Measurements from ENCODE around the gene LMCD1. TPM values are rescaled to one million over a fixed set of nuclear protein-coding genes. Genes with fewer than 3 reads are reported as not detected.

LMCD1 gene
- total RNA-seq, 5 donors from 2014 or later (not counting 1 experiment from before 2014, with no cell fraction given), result 0.61 to 1.5 (median 0.63) TPM

- H3K36me3 Mint-ChIP-seq, result no peaks in the 10 kb centered on the region
- H3K36me3 ChIP-seq (ENCODE audit: control insufficient read depth in 2 of 2, extremely low read depth in 1 of 2, insufficient read depth in 1 of 2, low read length in 1 of 2), result no peaks in the 10 kb centered on the region
- no peaks in the 10 kb centered on the region for H3K9me3 ChIP-seq
- H3K4me3 Mint-ChIP-seq, result no peak overlapping the region
- no peak overlapping the region for H3K4me3 ChIP-seq (ENCODE audit: control insufficient read depth in 1 of 2, extremely low read depth in 1 of 2, low read length in 1 of 2)
- no peaks in the 10 kb centered on the region for H3K4me1 Mint-ChIP-seq
- WGBS (ENCODE audit: insufficient coverage), result 17% methylated on average over 2 of the region's 3 CpGs
- no peak overlapping the region for H3K27ac Mint-ChIP-seq
- ATAC-seq (replicated peaks in 1 of 4) (no peak), DNase-seq (no peak)
- peaks cover 4 to 5% of the 10 kb centered on the region in 2 donors for H3K27me3 Mint-ChIP-seq
- ChIA-PET CTCF (interaction anchor here in 1 of 2 donors (0.7 kb wide), 1 partner anchor 9 kb away, joined by 4 read pairs; no protein-coding TSS in a partner anchor), POLR2A (no interaction called here)
- peaks cover 0 to 8% (median 0%) of the 10 kb centered on the region in 3 donors for H3K9me3 Mint-ChIP-seq
- no peaks in the 10 kb centered on the region for H3K4me1 ChIP-seq (ENCODE audit: control insufficient read depth in 1 of 2, extremely low read depth in 1 of 2, insufficient read depth in 2 of 2, low read length in 2 of 2)
- H3K27me3 ChIP-seq (replicated peaks in 1 of 2; ENCODE audit: control insufficient read depth in 2 of 2, extremely low read depth in 1 of 2, insufficient read depth in 2 of 2, low read length in 1 of 2), result no peaks in the 10 kb centered on the region
- H3K27ac ChIP-seq (ENCODE audit: low read length), result no peak overlapping the region
Observed at GRCh38 chr3:8524249-8524648, 22.6 kb downstream of the LMCD1 start.

DNA sequence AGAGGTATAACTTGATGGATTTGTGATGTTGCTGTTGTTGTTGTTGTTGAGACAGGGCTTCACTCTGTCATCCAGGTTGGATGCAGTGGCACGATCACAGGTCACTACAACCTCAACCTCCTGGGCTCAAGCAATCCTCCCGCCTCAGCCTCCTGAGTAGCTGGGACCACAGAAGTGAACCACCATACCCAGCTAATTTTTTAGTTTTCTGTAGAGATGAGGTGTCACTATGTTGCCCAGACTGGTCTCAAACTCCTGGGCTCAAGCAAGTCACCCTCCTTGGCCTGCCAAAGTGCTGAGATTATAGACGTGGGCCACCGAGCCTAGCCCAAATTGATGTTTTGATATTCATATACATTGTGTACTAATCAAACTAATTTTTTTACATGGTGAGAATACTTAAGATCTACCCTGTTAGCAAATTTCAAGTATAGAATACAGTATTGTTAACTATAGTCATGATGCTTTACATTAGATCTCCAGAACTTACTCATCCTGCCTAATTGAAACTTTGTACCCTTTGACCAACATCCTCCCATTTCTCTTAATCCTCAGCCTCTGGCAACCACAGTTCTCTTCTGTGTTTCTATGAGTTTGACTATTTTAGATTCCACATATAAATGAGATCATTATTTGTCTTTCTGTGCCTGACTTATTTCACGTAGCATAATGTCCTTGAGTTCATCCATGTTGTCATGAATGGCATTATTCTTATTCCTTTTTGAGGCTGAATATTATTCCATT is 23.2 kb downstream of the LMCD1 start:
- H3K36me3 Mint-ChIP-seq, result no peaks in the 10 kb centered on the region
- H3K27ac Mint-ChIP-seq, result no peak overlapping the region
- Histone ChIP-seq H3K9me3 (no peaks in the 10 kb centered on the region), H3K4me3 (ENCODE audit: control insufficient read depth in 1 of 2, extremely low read depth in 1 of 2, low read length in 1 of 2) (no peak overlapping the region), H3K4me1 (ENCODE audit: control insufficient read depth in 1 of 2, extremely low read depth in 1 of 2, insufficient read depth in 2 of 2, low read length in 2 of 2) (no peaks in the 10 kb centered on the region), H3K27ac (ENCODE audit: low read length) (no peak overlapping the region), H3K27me3 (replicated peaks in 1 of 2; ENCODE audit: control insufficient read depth in 2 of 2, extremely low read depth in 1 of 2, insufficient read depth in 2 of 2, low read length in 1 of 2) (no peaks in the 10 kb centered on the region), H3K36me3 (ENCODE audit: control insufficient read depth in 2 of 2, extremely low read depth in 1 of 2, insufficient read depth in 1 of 2, low read length in 1 of 2) (no peaks in the 10 kb centered on the region)
- peaks cover 0 to 8% (median 0%) of the 10 kb centered on the region in 3 donors for H3K9me3 Mint-ChIP-seq
- ChIA-PET CTCF (no interaction called here), POLR2A (no interaction called here)
- no peaks in the 10 kb centered on the region for H3K4me1 Mint-ChIP-seq
- H3K27me3 Mint-ChIP-seq, result peaks cover 4 to 5% of the 10 kb centered on the region in 2 donors
- H3K4me3 Mint-ChIP-seq, result no peak overlapping the region
- WGBS (ENCODE audit: insufficient coverage), result no CpG with 5 or more reads among the region's 5 CpGs
- no peak for DNase-seq
- no peak for ATAC-seq (replicated peaks in 1 of 4)

DNA sequence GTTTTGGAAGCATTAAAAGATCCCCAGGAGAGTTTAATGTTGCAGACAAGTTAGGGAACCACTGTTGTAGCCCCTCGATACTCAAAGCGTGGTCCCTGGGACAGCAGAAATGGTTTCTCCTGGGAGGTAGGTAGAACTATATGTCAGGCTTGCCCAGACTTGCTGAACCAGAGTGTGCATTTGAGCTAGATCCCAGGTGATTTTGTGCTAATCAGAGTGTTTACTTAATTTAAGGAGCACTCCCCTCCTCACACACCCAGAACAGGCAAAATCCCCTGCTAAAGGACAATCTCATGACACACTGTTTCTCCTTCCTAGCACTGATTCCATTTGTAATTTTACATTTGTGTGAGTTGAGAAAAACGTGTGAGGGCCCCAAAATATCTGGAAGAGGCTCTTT is 24.3 kb downstream of the LMCD1 start:
- Histone ChIP-seq H3K27me3 (replicated peaks in 1 of 2; ENCODE audit: control insufficient read depth in 2 of 2, extremely low read depth in 1 of 2, insufficient read depth in 2 of 2, low read length in 1 of 2) (no peaks in the 10 kb centered on the region), H3K9me3 (no peaks in the 10 kb centered on the region), H3K4me3 (ENCODE audit: control insufficient read depth in 1 of 2, extremely low read depth in 1 of 2, low read length in 1 of 2) (no peak overlapping the region), H3K4me1 (ENCODE audit: control insufficient read depth in 1 of 2, extremely low read depth in 1 of 2, insufficient read depth in 2 of 2, low read length in 2 of 2) (no peaks in the 10 kb centered on the region), H3K27ac (ENCODE audit: low read length) (no peak overlapping the region), H3K36me3 (ENCODE audit: control insufficient read depth in 2 of 2, extremely low read depth in 1 of 2, insufficient read depth in 1 of 2, low read length in 1 of 2) (no peaks in the 10 kb centered on the region)
- WGBS (ENCODE audit: insufficient coverage), result no CpG with 5 or more reads among the region's 3 CpGs
- H3K4me3 Mint-ChIP-seq, result no peak overlapping the region
- ATAC-seq (replicated peaks in 1 of 4), result no peak
- DNase-seq, result no peak
- peaks cover 4 to 5% of the 10 kb centered on the region in 2 donors for H3K27me3 Mint-ChIP-seq
- no peaks in the 10 kb centered on the region for H3K4me1 Mint-ChIP-seq
- no peak overlapping the region for H3K27ac Mint-ChIP-seq
- POLR2A ChIA-PET, result no interaction called here
- H3K9me3 Mint-ChIP-seq, result peaks cover 0 to 8% (median 0%) of the 10 kb centered on the region in 3 donors
- CTCF ChIA-PET, result no interaction called here
- no peaks in the 10 kb centered on the region for H3K36me3 Mint-ChIP-seq

- no peaks in the 10 kb centered on the region for H3K36me3 Mint-ChIP-seq
Observed at GRCh38 chr3:8529181-8529637, 27.6 kb downstream of the LMCD1 start.

GRCh38 chr3:8529738-8530525 is 28.3 kb downstream of the LMCD1 start:
- ChIA-PET CTCF (no interaction called here), POLR2A (no interaction called here)
- H3K36me3 Mint-ChIP-seq, result no peaks in the 10 kb centered on the region
- ATAC-seq (replicated peaks in 1 of 4), result no peak
- peaks cover 2 to 11% of the 10 kb centered on the region in 2 donors for H3K27me3 Mint-ChIP-seq
- no peaks in the 10 kb centered on the region for H3K9me3 ChIP-seq
- H3K27ac Mint-ChIP-seq, result no peak overlapping the region
- H3K4me1 ChIP-seq (ENCODE audit: control insufficient read depth in 1 of 2, extremely low read depth in 1 of 2, insufficient read depth in 2 of 2, low read length in 2 of 2), result no peaks in the 10 kb centered on the region
- no peak overlapping the region for H3K4me3 ChIP-seq (ENCODE audit: control insufficient read depth in 1 of 2, extremely low read depth in 1 of 2, low read length in 1 of 2)
- no peaks in the 10 kb centered on the region for H3K4me1 Mint-ChIP-seq
- WGBS (ENCODE audit: insufficient coverage), result 82% methylated on average over 8 of the region's 12 CpGs
- DNase-seq, result no peak
- no peaks in the 10 kb centered on the region for H3K36me3 ChIP-seq (ENCODE audit: control insufficient read depth in 2 of 2, extremely low read depth in 1 of 2, insufficient read depth in 1 of 2, low read length in 1 of 2)
- H3K27me3 ChIP-seq (replicated peaks in 1 of 2; ENCODE audit: control insufficient read depth in 2 of 2, extremely low read depth in 1 of 2, insufficient read depth in 2 of 2, low read length in 1 of 2), result peaks cover 0 to 4% of the 10 kb centered on the region in 2 experiments
- H3K9me3 Mint-ChIP-seq, result no peaks in the 10 kb centered on the region
- no peak overlapping the region for H3K4me3 Mint-ChIP-seq
- H3K27ac ChIP-seq (ENCODE audit: low read length), result no peak overlapping the region

More at GRCh38 chr3:8529181-8529637, 27.6 kb downstream of the LMCD1 start:
- Mint-ChIP-seq H3K9me3 (no peaks in the 10 kb centered on the region), H3K27ac (no peak overlapping the region), H3K27me3 (peaks cover 2 to 8% of the 10 kb centered on the region in 2 donors), H3K4me3 (no peak overlapping the region), H3K4me1 (no peaks in the 10 kb centered on the region)
- ATAC-seq (replicated peaks in 1 of 4) (no peak), DNase-seq (no peak)
- ChIA-PET CTCF (no interaction called here), POLR2A (no interaction called here)
- Histone ChIP-seq H3K9me3 (no peaks in the 10 kb centered on the region), H3K36me3 (ENCODE audit: control insufficient read depth in 2 of 2, extremely low read depth in 1 of 2, insufficient read depth in 1 of 2, low read length in 1 of 2) (no peaks in the 10 kb centered on the region), H3K27me3 (replicated peaks in 1 of 2; ENCODE audit: control insufficient read depth in 2 of 2, extremely low read depth in 1 of 2, insufficient read depth in 2 of 2, low read length in 1 of 2) (peaks cover 0 to 4% of the 10 kb centered on the region in 2 experiments), H3K27ac (ENCODE audit: low read length) (no peak overlapping the region), H3K4me1 (ENCODE audit: control insufficient read depth in 1 of 2, extremely low read depth in 1 of 2, insufficient read depth in 2 of 2, low read length in 2 of 2) (no peaks in the 10 kb centered on the region), H3K4me3 (ENCODE audit: control insufficient read depth in 1 of 2, extremely low read depth in 1 of 2, low read length in 1 of 2) (no peak overlapping the region)
- 87% methylated on average over 9 of the region's 9 CpGs for WGBS (ENCODE audit: insufficient coverage)

DNA sequence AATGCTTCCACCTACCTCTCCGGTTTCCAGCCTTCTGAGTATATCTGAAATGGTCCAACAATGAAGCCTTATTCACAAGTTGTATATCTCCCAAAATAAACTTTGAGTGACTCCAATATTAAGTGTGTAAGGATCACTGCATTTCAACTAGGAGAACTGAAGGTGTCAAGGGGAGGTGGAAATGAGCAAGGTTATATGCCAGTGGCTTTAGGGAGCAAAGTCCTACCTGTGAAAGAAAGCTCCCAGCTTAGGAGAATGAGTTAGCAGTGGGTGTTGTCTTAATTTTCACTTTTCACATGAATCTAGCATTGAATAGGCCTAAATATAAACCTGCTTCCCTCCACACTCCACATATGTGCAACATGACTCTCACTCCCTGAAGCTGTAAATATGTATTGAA is 29.0 kb downstream of the LMCD1 start:
- Mint-ChIP-seq H3K27ac (no peak overlapping the region), H3K36me3 (no peaks in the 10 kb centered on the region), H3K4me3 (no peak overlapping the region), H3K9me3 (no peaks in the 10 kb centered on the region), H3K27me3 (peaks cover 3 to 8% of the 10 kb centered on the region in 2 donors), H3K4me1 (no peaks in the 10 kb centered on the region)
- no peaks in the 10 kb centered on the region for H3K36me3 ChIP-seq (ENCODE audit: control insufficient read depth in 2 of 2, extremely low read depth in 1 of 2, insufficient read depth in 1 of 2, low read length in 1 of 2)
- no peak overlapping the region for H3K27ac ChIP-seq (ENCODE audit: low read length)
- ChIA-PET CTCF (no interaction called here), POLR2A (no interaction called here)
- ATAC-seq (replicated peaks in 1 of 4) (no peak), DNase-seq (no peak)
- WGBS (ENCODE audit: insufficient coverage), result no CpG with 5 or more reads among the region's 1 CpG
- no peaks in the 10 kb centered on the region for H3K9me3 ChIP-seq
- no peak overlapping the region for H3K4me3 ChIP-seq (ENCODE audit: control insufficient read depth in 1 of 2, extremely low read depth in 1 of 2, low read length in 1 of 2)
- no peaks in the 10 kb centered on the region for H3K4me1 ChIP-seq (ENCODE audit: control insufficient read depth in 1 of 2, extremely low read depth in 1 of 2, insufficient read depth in 2 of 2, low read length in 2 of 2)
- H3K27me3 ChIP-seq (replicated peaks in 1 of 2; ENCODE audit: control insufficient read depth in 2 of 2, extremely low read depth in 1 of 2, insufficient read depth in 2 of 2, low read length in 1 of 2), result peaks cover 0 to 4% of the 10 kb centered on the region in 2 experiments
